ENCODE measurements around the gene SPTLC2.

The SPTLC2 gene

DNA sequence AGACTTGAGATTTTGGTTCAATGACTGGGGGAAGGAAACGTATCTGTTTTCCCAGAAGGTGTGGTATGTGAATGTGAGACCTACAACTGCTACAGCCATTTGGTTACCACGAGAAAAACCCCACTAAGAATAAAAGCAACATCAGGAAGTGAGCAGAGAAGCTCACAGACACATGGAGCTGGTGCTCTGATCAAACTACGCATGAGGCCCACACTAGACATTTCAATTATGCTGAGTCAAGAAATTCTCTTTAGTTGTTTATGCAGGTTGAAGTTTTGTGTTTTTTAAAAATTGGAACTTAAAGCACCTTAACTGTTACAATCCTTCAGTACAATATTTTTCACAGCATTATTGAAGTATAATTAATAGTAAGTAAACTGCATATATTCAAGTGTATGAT is 8.9 kb upstream of the SPTLC2 start:
- no peak for DNase-seq (ENCODE audit: low read depth in 2 of 2, low spot score in 1 of 2)

DNA sequence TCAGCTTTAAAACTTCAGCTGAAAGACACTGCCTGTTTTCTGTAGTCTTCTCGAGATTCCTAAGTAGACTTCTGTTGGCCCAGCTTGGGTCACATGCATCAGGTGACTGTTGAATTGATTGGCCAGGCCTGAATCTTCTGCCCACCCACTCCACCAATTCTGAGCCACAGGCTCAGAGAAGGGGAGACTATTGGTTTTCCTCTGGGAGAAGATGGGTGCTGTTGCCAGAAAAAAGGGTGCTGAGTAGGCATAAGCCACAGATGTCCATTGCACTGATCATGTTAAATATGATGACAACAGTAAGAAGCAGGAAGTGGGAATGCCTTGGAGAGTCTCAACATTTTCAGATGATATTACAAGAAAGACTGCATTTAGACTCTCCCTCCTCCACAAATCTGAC is 6.8 kb upstream of the SPTLC2 start:
- no peak for DNase-seq (ENCODE audit: low read depth in 2 of 2, low spot score in 1 of 2)

DNA sequence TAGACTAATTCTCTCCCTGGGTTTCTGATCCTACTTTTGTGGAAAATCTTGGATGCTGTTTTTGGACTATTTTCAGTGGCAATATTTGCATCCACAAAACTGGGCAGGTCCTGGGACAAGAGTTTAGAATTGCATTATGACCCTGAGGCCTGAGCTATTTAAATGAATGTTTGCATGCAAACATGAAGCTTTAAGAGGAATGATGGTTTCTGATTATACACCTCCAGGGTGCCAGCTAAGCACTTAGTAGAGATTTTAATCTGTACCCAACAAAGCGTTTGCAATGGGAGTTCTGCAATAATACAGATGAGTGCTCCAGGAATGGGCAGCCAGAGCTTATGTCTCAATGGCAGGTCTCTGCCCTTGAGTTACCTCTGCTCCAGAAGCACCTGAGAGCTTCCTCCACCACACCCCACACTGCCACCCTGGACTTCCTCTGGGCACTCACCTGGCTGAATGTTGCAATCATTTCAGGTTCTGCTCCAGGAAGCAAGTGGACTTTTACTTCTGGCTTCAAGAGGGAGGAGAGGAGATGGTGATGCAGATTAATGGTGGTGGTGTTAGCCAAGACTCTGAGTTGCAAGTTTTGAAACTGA is 6.0 kb upstream of the SPTLC2 start:
- DNase-seq (ENCODE audit: low read depth in 2 of 2, low spot score in 1 of 2), result no peak

GRCh38 chr14:77620222-77620870 is 3.9 kb upstream of the SPTLC2 start:
- DNase-seq (ENCODE audit: low read depth in 2 of 2, low spot score in 1 of 2), result no peak

DNA sequence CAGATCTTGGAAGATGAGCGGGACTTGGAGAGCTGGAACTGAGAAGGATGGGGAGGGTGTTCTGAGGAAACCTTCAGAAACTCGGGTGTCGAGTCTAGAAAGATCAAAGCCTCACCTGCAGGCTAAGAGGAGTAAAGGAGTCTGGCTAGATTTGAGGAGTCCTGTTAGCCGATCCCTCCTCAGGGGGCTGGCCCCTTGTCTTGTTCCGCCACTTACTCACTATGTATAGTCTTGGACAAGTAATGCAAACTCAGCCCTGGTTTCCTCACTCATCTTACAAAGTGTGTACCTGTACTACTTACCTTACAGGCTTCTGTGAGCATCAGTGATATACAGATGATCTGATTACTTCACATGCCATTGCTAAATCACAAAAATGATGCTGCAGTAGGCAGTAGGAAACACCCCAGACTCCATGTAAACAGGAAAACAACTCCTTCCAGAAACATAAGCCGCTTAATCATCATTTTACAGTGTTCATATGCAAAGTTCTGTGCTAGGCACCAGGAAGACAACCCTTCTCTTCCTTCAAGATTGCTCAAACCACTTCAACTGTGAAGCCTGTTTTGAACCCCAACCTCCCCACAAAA is 2.0 kb upstream of the SPTLC2 start:
- no peak for DNase-seq (ENCODE audit: low read depth in 2 of 2, low spot score in 1 of 2)

- DNase-seq (ENCODE audit: low read depth in 2 of 2, low spot score in 1 of 2), result no peak
These were observed 344 bp downstream of the SPTLC2 start for GRCh38 chr14:77616133-77616453.

DNA sequence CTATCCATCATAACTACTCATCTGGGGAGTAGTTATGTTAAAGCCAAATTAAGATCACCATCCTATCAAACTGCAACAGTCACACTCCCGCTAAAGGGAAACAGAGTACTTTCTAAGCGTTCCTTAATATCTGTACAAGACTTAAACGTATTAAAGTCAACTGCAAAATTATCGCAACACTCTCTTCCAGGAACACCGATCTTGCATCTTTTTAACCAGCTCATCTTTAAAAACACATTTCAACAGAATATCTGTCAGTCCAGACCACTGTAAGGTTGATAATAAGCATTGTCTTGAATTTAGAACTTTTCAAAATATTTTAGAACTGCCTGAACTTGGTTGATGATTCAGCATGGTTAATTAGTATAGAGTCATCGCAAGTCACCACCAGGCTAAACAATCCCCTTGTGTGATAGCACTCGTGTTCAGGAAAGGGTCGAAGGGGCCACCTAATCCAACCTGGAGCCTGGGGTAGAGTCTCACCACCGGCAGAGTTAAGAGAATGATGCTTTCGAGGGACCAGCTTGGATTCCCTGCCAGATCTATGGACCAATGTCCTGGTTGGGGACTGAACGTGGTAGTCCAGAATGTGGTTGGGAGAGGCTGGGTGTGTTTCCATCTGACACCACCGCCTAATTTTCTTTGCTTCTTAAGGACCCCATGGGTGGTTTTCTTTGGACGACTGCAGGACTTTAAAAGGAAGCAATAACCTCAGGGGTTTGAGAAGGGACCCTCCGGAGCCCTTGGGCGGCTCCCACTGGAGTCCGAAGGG is 890 bp downstream of the SPTLC2 start:
- DNase-seq (ENCODE audit: low read depth in 2 of 2, low spot score in 1 of 2), result no peak

GRCh38 chr14:77613201-77613600 is 3.2 kb downstream of the SPTLC2 start:
- DNase-seq (ENCODE audit: low read depth in 2 of 2, low spot score in 1 of 2), result no peak

DNA sequence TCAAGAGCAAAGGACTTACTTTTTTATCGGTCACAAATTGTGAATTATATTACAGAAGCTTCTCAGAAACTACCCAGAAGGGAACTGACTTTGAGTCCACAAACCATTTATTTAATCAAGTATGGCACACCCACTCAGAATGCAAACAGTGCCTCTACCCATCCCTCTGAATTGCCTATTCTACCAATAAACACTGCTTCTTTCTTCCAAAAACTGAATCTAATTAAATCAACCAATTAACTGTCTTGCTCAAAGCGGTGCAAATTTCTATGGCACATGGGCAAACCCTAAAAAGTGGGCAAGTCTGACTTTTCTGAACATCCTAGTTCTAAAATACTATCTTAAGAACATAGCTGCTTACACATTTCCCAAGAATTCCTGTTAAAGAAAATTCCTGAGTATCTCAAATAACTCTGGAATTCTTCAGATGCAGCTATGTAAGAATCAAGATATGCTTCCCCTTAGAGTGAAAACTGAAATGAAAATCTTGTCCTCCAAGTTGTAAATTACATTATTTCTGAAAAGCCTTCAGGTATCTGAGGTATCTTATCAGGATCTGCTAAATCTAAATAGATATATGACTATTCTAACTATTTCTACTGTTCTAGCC is 4.3 kb downstream of the SPTLC2 start:
- no peak for DNase-seq (ENCODE audit: low read depth in 2 of 2, low spot score in 1 of 2)

GRCh38 chr14:77610553-77610952 is 5.9 kb downstream of the SPTLC2 start:
- no peak for DNase-seq (ENCODE audit: low read depth in 2 of 2, low spot score in 1 of 2)

- no peak for DNase-seq (ENCODE audit: low read depth in 2 of 2, low spot score in 1 of 2)
These were observed 6.5 kb downstream of the SPTLC2 start for GRCh38 chr14:77609922-77610321.

DNA sequence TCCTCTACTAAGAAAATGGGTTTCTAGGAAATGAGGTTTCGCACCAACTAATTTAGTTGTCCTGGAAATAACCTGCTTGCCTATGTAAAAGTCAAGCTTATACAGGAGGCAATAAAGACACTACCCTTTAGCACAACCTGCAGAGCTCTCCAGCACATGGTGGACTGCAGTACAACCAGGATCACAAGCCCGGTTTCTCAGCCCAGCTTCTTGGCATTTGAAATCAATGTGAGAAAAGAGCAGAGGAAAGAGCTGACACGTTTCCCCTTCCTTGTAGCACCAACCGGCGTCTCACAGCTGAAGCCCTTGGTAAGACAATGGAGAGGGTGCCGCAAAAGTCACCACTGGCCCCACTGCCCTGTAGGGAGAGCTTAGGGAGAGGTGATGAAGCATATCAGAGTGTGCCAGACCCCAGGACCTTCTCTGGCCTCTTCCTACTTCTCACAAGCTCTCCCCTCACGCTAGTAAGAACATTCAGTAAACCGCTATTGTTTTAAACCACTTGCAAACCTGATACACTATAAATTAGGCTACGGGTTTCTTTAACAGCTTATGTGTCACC is 8.6 kb downstream of the SPTLC2 start:
- DNase-seq (ENCODE audit: low read depth in 2 of 2, low spot score in 1 of 2), result no peak

GRCh38 chr14:77605392-77605972 is 11.0 kb downstream of the SPTLC2 start:
- no peak for DNase-seq (ENCODE audit: low read depth in 2 of 2, low spot score in 1 of 2)

- DNase-seq (ENCODE audit: low read depth in 2 of 2, low spot score in 1 of 2), result no peak
These were observed 12.7 kb downstream of the SPTLC2 start for GRCh38 chr14:77603654-77604255.

DNA sequence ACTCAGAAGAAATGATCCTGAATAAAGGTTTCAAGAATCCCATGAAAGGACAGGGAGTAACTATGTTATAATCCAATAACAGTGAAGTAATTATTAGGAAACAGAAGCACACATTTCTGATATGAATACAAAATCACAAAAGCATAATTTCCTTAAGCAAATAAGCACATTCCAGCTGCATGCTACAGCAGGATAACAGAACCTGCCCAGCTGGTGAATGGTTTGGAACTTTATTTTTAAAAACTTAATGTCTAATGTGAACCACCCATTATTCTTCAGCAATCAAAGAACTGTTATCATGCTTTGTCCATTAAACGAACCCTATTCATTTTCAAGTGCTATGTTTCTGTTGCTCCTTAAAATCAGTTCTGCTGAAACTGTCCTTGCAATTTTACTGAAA is 13.4 kb downstream of the SPTLC2 start:
- no peak for DNase-seq (ENCODE audit: low read depth in 2 of 2, low spot score in 1 of 2)

DNA sequence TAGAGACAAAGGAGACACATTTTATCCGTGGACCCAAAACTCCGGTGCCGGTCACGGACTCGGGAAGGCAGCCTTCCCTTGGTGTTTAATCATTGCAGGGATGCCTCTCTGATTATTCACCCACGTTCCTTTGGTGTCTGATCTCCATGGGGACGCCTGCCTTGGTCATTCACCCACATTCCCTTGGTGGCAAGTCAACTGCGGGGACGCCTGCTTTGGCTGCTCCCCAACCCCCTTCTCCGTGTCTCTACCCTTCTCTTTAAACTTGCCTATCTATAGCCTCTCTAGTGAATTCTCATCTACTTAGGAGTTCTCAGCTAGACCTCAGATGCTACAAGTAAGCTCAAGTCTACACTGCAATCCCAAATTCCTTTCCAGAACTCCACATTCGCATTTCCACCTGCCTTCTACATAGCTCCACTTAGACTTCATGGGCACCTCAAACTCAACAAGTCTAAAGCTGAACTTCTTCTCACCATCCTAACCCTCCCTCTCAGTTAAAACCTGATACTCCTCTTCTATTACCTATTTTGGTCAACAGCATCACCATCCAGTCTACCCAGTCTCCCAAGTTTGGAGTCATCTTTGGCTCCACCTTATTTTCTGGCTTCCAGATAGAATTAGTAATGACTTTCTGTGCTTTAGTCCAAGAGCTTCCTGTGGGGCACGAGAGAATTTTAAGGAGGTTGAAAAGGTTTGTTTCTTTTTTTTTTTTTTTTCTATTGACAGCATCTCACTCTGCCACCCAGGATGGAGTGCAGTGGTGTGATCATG is 14.4 kb downstream of the SPTLC2 start:
- DNase-seq (ENCODE audit: low read depth in 2 of 2, low spot score in 1 of 2), result no peak

- no peak for DNase-seq (ENCODE audit: low read depth in 2 of 2, low spot score in 1 of 2)
These were observed 16.5 kb downstream of the SPTLC2 start for GRCh38 chr14:77599889-77600288.

- DNase-seq (ENCODE audit: low read depth in 2 of 2, low spot score in 1 of 2), result no peak
These were observed 17.9 kb downstream of the SPTLC2 start for GRCh38 chr14:77598366-77599070.

- DNase-seq (ENCODE audit: low read depth in 2 of 2, low spot score in 1 of 2), result no peak
These were observed 22.9 kb downstream of the SPTLC2 start for GRCh38 chr14:77593501-77593961.

Data from stimulated activated CD8-positive, alpha-beta memory T cell treated with anti-CD3 and anti-CD28 coated beads, Interleukin-4, amount 100 ng/mL, for 1 hour (primary cell).